Measurements from ENCODE around the gene ODF2L.
A peak's percentile ranks its signal among the peaks of the same experiment; 100 is the strongest.

Gene ODF2L

DNA sequence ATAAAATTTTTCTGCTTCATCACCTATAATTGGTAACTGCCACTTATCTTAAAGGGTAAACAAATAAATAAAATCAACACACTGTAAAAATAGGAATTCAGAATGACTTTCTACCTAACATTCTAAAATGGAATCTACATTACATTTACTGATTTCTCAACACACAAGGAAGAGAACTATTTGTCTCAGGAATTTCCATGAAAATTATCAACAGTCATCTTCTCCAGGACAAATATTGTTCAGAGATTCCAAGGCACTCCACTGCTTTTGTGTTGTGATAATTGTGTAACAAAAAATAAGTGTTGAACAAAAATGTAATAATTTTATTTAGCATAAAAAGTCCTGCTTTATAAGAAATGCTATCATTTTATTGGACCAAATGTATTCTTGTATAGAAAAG lies 7.3 kb downstream of the ODF2L start:
- H3K9ac ChIP-seq: no peak overlapping the region
- H3K4me2 ChIP-seq: no peak overlapping the region
- no peaks in the 10 kb centered on the region for H3K27me3 ChIP-seq
- no peak overlapping the region for H3K27ac ChIP-seq
- H3K4me1 ChIP-seq: no peaks in the 10 kb centered on the region; the same call in 1 of the 2 replicates
- H4K20me1 ChIP-seq: no peaks in the 10 kb centered on the region
- no peak overlapping the region for H3K4me3 ChIP-seq
- TF ChIP-seq Cebpa-rat (IDR thresholded peaks at IDR 0.05): no peak
- no peaks in the 10 kb centered on the region for H3K9me3 ChIP-seq
- no peaks in the 10 kb centered on the region for H3K36me3 ChIP-seq

GRCh38 chr1:86387916-86388627 lies 8.1 kb downstream of the ODF2L start:
- no peaks in the 10 kb centered on the region for H3K27me3 ChIP-seq
- H3K9ac ChIP-seq: no peak overlapping the region
- H3K4me1 ChIP-seq: no peaks in the 10 kb centered on the region; the same call in 1 of the 2 replicates
- no peaks in the 10 kb centered on the region for H4K20me1 ChIP-seq
- no peak overlapping the region for H3K27ac ChIP-seq
- no peaks in the 10 kb centered on the region for H3K9me3 ChIP-seq
- H3K4me2 ChIP-seq: no peak overlapping the region
- H3K36me3 ChIP-seq: no peaks in the 10 kb centered on the region
- no peak for TF ChIP-seq Cebpa-rat (IDR thresholded peaks at IDR 0.05)
- H3K4me3 ChIP-seq: no peak overlapping the region

DNA sequence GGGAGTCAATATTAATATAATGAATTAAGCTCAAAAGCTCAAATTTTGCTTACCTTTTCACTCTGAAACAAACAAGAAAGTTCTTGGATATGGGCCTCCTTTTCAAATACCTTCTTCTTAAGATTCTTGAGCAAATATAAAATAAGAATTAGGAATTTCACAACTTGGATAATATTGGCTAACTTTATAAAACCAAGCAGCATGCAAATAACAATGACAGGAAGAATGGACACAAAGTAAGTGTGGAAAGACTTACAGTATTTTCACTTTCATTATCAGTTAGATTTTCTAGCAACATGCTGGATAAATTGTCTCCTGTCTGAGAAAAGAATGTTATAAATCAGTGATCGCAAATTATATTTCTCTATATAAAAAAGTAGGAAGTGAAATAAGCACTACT lies 13.2 kb downstream of the ODF2L start:
- Histone ChIP-seq H3K4me3 (no peak overlapping the region), H3K9me3 (peaks cover 10% of the 10 kb centered on the region), H3K4me1 (no peaks in the 10 kb centered on the region), H3K9ac (no peak overlapping the region), H3K27ac (no peak overlapping the region), H3K36me3 (peaks cover 7% of the 10 kb centered on the region; the same call in 1 of the 2 replicates), H4K20me1 (no peaks in the 10 kb centered on the region), H3K27me3 (no peaks in the 10 kb centered on the region), H3K4me2 (no peak overlapping the region)
- TF ChIP-seq Cebpa-rat (IDR thresholded peaks at IDR 0.05): no peak

- Histone ChIP-seq H3K9ac (no peak overlapping the region), H3K4me1 (no peaks in the 10 kb centered on the region), H3K36me3 (peaks cover 22% of the 10 kb centered on the region), H4K20me1 (no peaks in the 10 kb centered on the region), H3K4me2 (no peak overlapping the region), H3K4me3 (no peak overlapping the region), H3K27me3 (no peaks in the 10 kb centered on the region), H3K27ac (no peak overlapping the region), H3K9me3 (peaks cover 27% of the 10 kb centered on the region)
- no peak for TF ChIP-seq Cebpa-rat (IDR thresholded peaks at IDR 0.05)
Measured at GRCh38 chr1:86381223-86381622, 14.9 kb downstream of the ODF2L start.

DNA sequence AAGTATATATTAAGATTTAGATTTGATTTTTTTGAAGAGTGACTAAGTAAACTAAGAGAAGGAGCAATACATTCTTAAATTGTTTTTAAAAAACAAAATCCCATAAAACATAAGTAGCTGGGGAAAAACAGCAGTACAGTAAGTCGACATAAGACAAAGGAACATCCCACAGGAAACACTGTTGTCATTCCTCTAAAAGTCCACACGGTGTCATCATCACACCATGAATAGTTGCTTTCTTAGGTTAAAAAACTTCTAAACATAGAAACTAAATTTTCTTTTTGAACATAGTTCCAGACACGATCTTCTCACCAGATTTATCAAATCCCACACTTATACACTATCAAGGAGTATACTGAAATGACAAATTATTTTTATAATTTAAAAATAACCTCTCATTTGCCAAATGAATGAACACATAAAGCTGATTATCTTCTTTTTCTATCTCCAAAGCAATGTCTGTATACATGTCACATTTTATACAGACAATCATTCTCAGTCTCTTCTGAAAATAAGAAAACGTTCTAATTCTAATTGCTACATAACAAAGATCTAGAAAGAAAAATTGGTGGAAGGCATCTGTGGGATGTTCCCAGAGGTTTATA lies 15.8 kb downstream of the ODF2L start:
- no peak overlapping the region for H3K27ac ChIP-seq
- H4K20me1 ChIP-seq: no peaks in the 10 kb centered on the region
- H3K4me2 ChIP-seq: no peak overlapping the region
- H3K4me3 ChIP-seq: no peak overlapping the region
- no peak overlapping the region for H3K9ac ChIP-seq
- peaks cover 27% of the 10 kb centered on the region for H3K9me3 ChIP-seq
- peaks cover 22% of the 10 kb centered on the region for H3K36me3 ChIP-seq
- no peak for TF ChIP-seq Cebpa-rat (IDR thresholded peaks at IDR 0.05)
- no peaks in the 10 kb centered on the region for H3K27me3 ChIP-seq
- H3K4me1 ChIP-seq: 0 out of 2 replicates have a peak, but pooled peaks cover 4% of the 10 kb centered on the region

DNA sequence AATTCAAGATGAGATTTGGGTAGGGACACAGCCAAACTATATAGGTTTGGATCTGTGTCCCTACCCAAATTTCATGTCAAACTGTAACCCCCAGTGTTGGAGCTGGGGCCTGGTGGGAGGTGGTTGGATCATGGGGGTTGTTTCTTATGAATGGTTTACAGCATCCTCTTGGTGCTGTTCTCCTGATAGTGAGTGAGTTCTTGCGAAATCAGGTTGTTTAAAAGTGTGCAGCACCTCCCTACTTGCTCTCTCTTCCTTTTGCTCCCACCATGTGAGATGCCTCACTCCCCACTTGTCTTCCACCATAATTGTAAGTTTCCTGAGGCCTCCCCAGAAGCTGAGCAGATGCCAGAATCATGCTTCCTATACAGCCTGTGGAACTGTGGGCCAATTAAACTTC lies 17.3 kb downstream of the ODF2L start:
- TF ChIP-seq Cebpa-rat (IDR thresholded peaks at IDR 0.05): no peak
- no peak overlapping the region for H3K4me2 ChIP-seq
- H3K9ac ChIP-seq: no peak overlapping the region

GRCh38 chr1:86377341-86377740 lies 18.8 kb downstream of the ODF2L start:
- Histone ChIP-seq H3K4me2 (no peak overlapping the region), H3K27ac (no peak overlapping the region), H3K9ac (no peak overlapping the region), H3K27me3 (no peaks in the 10 kb centered on the region), H4K20me1 (no peaks in the 10 kb centered on the region), H3K4me3 (0 out of 2 replicates have a peak overlapping the region, but pooled peaks have one; percentile 25), H3K4me1 (0 out of 2 replicates have a peak, but pooled peaks cover 4% of the 10 kb centered on the region), H3K9me3 (peaks cover 27% of the 10 kb centered on the region), H3K36me3 (peaks cover 22% of the 10 kb centered on the region)
- TF ChIP-seq Cebpa-rat (IDR thresholded peaks at IDR 0.05): no peak

More for the DNA sequence above, 17.3 kb downstream of the ODF2L start:
- Histone ChIP-seq H3K27ac (no peak overlapping the region), H3K9me3 (peaks cover 27% of the 10 kb centered on the region), H3K4me3 (no peak overlapping the region), H3K36me3 (peaks cover 22% of the 10 kb centered on the region), H4K20me1 (no peaks in the 10 kb centered on the region), H3K4me1 (0 out of 2 replicates have a peak, but pooled peaks cover 4% of the 10 kb centered on the region), H3K27me3 (no peaks in the 10 kb centered on the region)

- Histone ChIP-seq H3K27ac (no peak overlapping the region), H3K9ac (no peak overlapping the region), H3K36me3 (peaks cover 22% of the 10 kb centered on the region), H3K27me3 (no peaks in the 10 kb centered on the region), H3K4me2 (no peak overlapping the region), H3K4me1 (0 out of 2 replicates have a peak, but pooled peaks cover 4% of the 10 kb centered on the region), H3K9me3 (peaks cover 27% of the 10 kb centered on the region), H4K20me1 (no peaks in the 10 kb centered on the region), H3K4me3 (no peak overlapping the region)
- no peak for TF ChIP-seq Cebpa-rat (IDR thresholded peaks at IDR 0.05)
Measured at GRCh38 chr1:86375688-86376087, 20.4 kb downstream of the ODF2L start.

DNA sequence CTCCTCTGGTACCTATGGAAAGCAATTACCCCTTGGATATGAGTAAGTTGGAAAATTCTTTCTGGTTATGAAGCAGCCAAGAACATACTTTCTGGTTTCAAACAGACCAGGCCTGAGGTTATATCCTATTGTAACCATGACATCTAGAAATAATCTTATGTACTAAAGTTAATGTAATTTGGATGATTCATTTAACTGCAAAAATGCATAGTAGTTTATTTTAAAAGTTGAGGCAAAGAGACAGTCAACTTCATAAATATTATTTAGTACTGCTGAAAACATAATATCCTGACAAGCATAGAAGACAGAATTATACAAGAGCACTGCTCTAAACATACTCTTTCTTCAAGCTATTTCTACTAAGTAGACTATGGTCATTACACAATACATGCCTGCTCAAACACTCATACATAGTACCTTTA lies 25.5 kb downstream of the ODF2L start:
- H3K27me3 ChIP-seq: no peaks in the 10 kb centered on the region
- H3K36me3 ChIP-seq: no peaks in the 10 kb centered on the region
- H3K27ac ChIP-seq: no peak overlapping the region
- no peak overlapping the region for H3K4me2 ChIP-seq
- H3K4me3 ChIP-seq: no peak overlapping the region
- no peak for TF ChIP-seq Cebpa-rat (IDR thresholded peaks at IDR 0.05)
- H3K4me1 ChIP-seq: 0 out of 2 replicates have a peak, but pooled peaks cover 2% of the 10 kb centered on the region
- no peaks in the 10 kb centered on the region for H4K20me1 ChIP-seq
- no peak overlapping the region for H3K9ac ChIP-seq
- H3K9me3 ChIP-seq: no peaks in the 10 kb centered on the region

GRCh38 chr1:86365896-86366295 lies 30.2 kb downstream of the ODF2L start:
- H3K27me3 ChIP-seq: no peaks in the 10 kb centered on the region
- TF ChIP-seq Cebpa-rat (IDR thresholded peaks at IDR 0.05): no peak
- H3K4me1 ChIP-seq: no peaks in the 10 kb centered on the region
- no peak overlapping the region for H3K9ac ChIP-seq
- no peak overlapping the region for H3K4me2 ChIP-seq
- H3K36me3 ChIP-seq: no peaks in the 10 kb centered on the region
- H3K9me3 ChIP-seq: no peaks in the 10 kb centered on the region
- no peaks in the 10 kb centered on the region for H4K20me1 ChIP-seq
- no peak overlapping the region for H3K4me3 ChIP-seq
- no peak overlapping the region for H3K27ac ChIP-seq
